Sigmoid colon (tissue), 7 donors: ENCODE data around the gene ZFHX3. TPM values are rescaled to one million over a fixed set of nuclear protein-coding genes. Genes with fewer than 3 reads are reported as not detected.

Source experiments
- DNase-seq: peaks from one replicate; pipeline ENCODE4 v3.0.0-alpha.2; 2019
- H3K27ac ChIP-seq, 4 donors: fragments of 200-600 bp; sonication (generic); one replicate each; pipeline ENCODE4 v1.5.1; 2016 to 2019; ENCODE audit warnings: mild to moderate bottlenecking in 1 of 4
- H3K27me3 ChIP-seq, 3 donors: fragments of 200-600 bp; sonication (generic); one replicate each; pipeline ENCODE4 v1.5.1; 2019; ENCODE audit warnings: mild to moderate bottlenecking in 1 of 3
- H3K36me3 ChIP-seq, 4 donors: fragments of 200-600 bp; sonication (generic); one replicate each; pipeline ENCODE4 v1.5.1; 2016 to 2019
- H3K4me1 ChIP-seq, 4 donors: fragments of 200-600 bp; sonication (generic); one replicate each; pipeline ENCODE4 v1.5.1; 2017 to 2019
- H3K4me3 ChIP-seq, 4 donors: fragments of 200-600 bp; sonication (generic); one replicate each; pipeline ENCODE4 v1.5.1; 2017 to 2019; ENCODE audit warnings: mild to moderate bottlenecking in 2 of 4, moderate library complexity in 1 of 4
- H3K9me3 ChIP-seq, 4 donors: fragments of 200-600 bp in 3 of 4; sonication (generic) in 3 of 4; one replicate each; pipeline versions ENCODE4 v1.5.1 to v1.6.1; 2013 to 2019
- EP300 ChIP-seq, 4 donors: sonication (generic); formaldehyde crosslinking; IDR thresholded peaks; one replicate each; pipeline ENCODE4 v1.6.1; 2017; ENCODE audit warnings: antibody characterized with exemption in 4 of 4
- POLR2A ChIP-seq, 2 donors: fragments of 450-650 bp; IDR thresholded peaks; one replicate each; pipeline ENCODE4 v1.6.1; 2016; ENCODE audit warnings: antibody characterized with exemption in 2 of 2, mild to moderate bottlenecking in 2 of 2, moderate library complexity in 2 of 2
- POLR2AphosphoS5 ChIP-seq, 4 donors: sonication (generic); formaldehyde crosslinking; IDR thresholded peaks; one replicate each; pipeline ENCODE4 v1.6.1; 2017; ENCODE audit warnings: antibody characterized with exemption in 4 of 4
- WGBS, 2 donors: extraction: QIAGEN DNeasy Blood & Tissue Kit; methylation state at CpG; one replicate each; pipeline ENCODE4 v1.1.7; 2013; 5-methylcytosine and 5-hydroxymethylcytosine counted together
- intact Hi-C: fragments of 100-400 bp; cut with DNase I; formaldehyde crosslinking; loops from one replicate; pipeline ENCODE4 v1.15.1; 2023
- polyA plus RNA-seq, 3 donors: library from polyadenylated mRNA; stranded (reverse); fragments of 200-250 nt; gene quantifications; one replicate each; pipeline ENCODE4 v1.2.3, GENCODE V29; 2013
- total RNA-seq, 4 donors: library from RNA; depleted of rRNA; stranded (reverse); fragments of >200 nt; gene quantifications; one replicate each; pipeline ENCODE4 v1.1.0, GENCODE V29; 2016
- TF ChIP-seq, protein P1 (sequence below), 4 experiments: fragments of 450-650 bp in 3 of 4; fragments of 200-600 bp in 1 of 4; IDR thresholded peaks; one replicate each; pipeline ENCODE4 v1.5.1; 2016 to 2019; ENCODE audit warnings: antibody characterized with exemption in 4 of 4, mild to moderate bottlenecking in 3 of 4, moderate library complexity in 2 of 4
- donor health status: healthy with polysubstance abuse.
- donor health status: Bipolar disorder and iron deficiency.
- donor health status: healthy.

ZFHX3 gene
- total and polyA plus RNA-seq, 7 donors: 0.69 to 38.8 (median 17.8) TPM

GRCh38 chr16:72970656-72971055 lies 77.3 kb downstream of the ZFHX3 start:
- H3K27ac ChIP-seq: no peak overlapping the region
- H3K36me3 ChIP-seq: no peaks in the 10 kb centered on the region
- DNase-seq: no peak
- WGBS, 2 donors: 92 to 96% methylated on average over 5 of the region's 5 CpGs
- intact Hi-C loops: no loop called here
- no peaks in the 10 kb centered on the region for H3K27me3 ChIP-seq
- TF ChIP-seq, protein P1, sequence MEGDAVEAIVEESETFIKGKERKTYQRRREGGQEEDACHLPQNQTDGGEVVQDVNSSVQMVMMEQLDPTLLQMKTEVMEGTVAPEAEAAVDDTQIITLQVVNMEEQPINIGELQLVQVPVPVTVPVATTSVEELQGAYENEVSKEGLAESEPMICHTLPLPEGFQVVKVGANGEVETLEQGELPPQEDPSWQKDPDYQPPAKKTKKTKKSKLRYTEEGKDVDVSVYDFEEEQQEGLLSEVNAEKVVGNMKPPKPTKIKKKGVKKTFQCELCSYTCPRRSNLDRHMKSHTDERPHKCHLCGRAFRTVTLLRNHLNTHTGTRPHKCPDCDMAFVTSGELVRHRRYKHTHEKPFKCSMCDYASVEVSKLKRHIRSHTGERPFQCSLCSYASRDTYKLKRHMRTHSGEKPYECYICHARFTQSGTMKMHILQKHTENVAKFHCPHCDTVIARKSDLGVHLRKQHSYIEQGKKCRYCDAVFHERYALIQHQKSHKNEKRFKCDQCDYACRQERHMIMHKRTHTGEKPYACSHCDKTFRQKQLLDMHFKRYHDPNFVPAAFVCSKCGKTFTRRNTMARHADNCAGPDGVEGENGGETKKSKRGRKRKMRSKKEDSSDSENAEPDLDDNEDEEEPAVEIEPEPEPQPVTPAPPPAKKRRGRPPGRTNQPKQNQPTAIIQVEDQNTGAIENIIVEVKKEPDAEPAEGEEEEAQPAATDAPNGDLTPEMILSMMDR (IDR thresholded peaks at IDR 0.05): no peak
- TF ChIP-seq EP300 (IDR thresholded peaks at IDR 0.05) (no peak), POLR2AphosphoS5 (IDR thresholded peaks at IDR 0.05) (no peak), POLR2A (IDR thresholded peaks at IDR 0.05) (no peak)
- no peaks in the 10 kb centered on the region for H3K9me3 ChIP-seq
- H3K4me1 ChIP-seq: peaks cover 0 to 28% (median 10%) of the 10 kb centered on the region in 4 donors
- H3K4me3 ChIP-seq: no peak overlapping the region

GRCh38 chr16:72969812-72970211 lies 78.1 kb downstream of the ZFHX3 start:
- no peaks in the 10 kb centered on the region for H3K36me3 ChIP-seq
- no peaks in the 10 kb centered on the region for H3K9me3 ChIP-seq
- peak overlapping the region in 1 of 4 donors; percentile 20 for H3K27ac ChIP-seq
- intact Hi-C loops: no loop called here
- no peaks in the 10 kb centered on the region for H3K27me3 ChIP-seq
- peaks cover 0 to 28% (median 10%) of the 10 kb centered on the region in 4 donors for H3K4me1 ChIP-seq
- H3K4me3 ChIP-seq: no peak overlapping the region
- WGBS, 2 donors: 82 to 90% methylated on average over 9 of the region's 9 CpGs
- DNase-seq: no peak
- TF ChIP-seq POLR2A (IDR thresholded peaks at IDR 0.05) (no peak), POLR2AphosphoS5 (IDR thresholded peaks at IDR 0.05) (no peak), EP300 (IDR thresholded peaks at IDR 0.05) (no peak)
- TF ChIP-seq, protein P1 (IDR thresholded peaks at IDR 0.05): no peak

- no peaks in the 10 kb centered on the region for H3K36me3 ChIP-seq
- no peaks in the 10 kb centered on the region for H3K27me3 ChIP-seq
- peak overlapping the region in 1 of 4 donors; percentile 20 for H3K27ac ChIP-seq
- TF ChIP-seq POLR2A (IDR thresholded peaks at IDR 0.05): no peak
- TF ChIP-seq POLR2AphosphoS5 (IDR thresholded peaks at IDR 0.05): no peak
- TF ChIP-seq EP300 (IDR thresholded peaks at IDR 0.05): no peak
- TF ChIP-seq, protein P1 (IDR thresholded peaks at IDR 0.05): no peak
- 82 to 84% methylated on average over 7 of the region's 7 CpGs for WGBS, 2 donors
- H3K9me3 ChIP-seq: no peaks in the 10 kb centered on the region
- no peak for DNase-seq
- peaks cover 0 to 30% (median 11%) of the 10 kb centered on the region in 4 donors for H3K4me1 ChIP-seq
- H3K4me3 ChIP-seq: no peak overlapping the region
- intact Hi-C loops: no loop called here
These were observed 78.8 kb downstream of the ZFHX3 start for GRCh38 chr16:72969146-72969545.

- intact Hi-C loops: no loop called here
- no peak overlapping the region for H3K27ac ChIP-seq
These were observed 80.0 kb downstream of the ZFHX3 start for GRCh38 chr16:72967941-72968340.

More at GRCh38 chr16:72967941-72968340, 80.0 kb downstream of the ZFHX3 start:
- H3K4me3 ChIP-seq: no peak overlapping the region
- TF ChIP-seq EP300 (IDR thresholded peaks at IDR 0.05) (no peak), POLR2A (IDR thresholded peaks at IDR 0.05) (no peak), POLR2AphosphoS5 (IDR thresholded peaks at IDR 0.05) (no peak)
- TF ChIP-seq, protein P1 (IDR thresholded peaks at IDR 0.05): no peak
- 69 to 91% methylated on average over 5 of the region's 5 CpGs for WGBS, 2 donors
- H3K4me1 ChIP-seq: peaks cover 0 to 42% (median 19%) of the 10 kb centered on the region in 4 donors
- no peak for DNase-seq
- H3K27me3 ChIP-seq: no peaks in the 10 kb centered on the region
- H3K36me3 ChIP-seq: no peaks in the 10 kb centered on the region
- no peaks in the 10 kb centered on the region for H3K9me3 ChIP-seq
